H1 (cell line): Measurements from ENCODE around the gene TUBGCP6. TPM values are rescaled to one million over a fixed set of nuclear protein-coding genes. Genes with fewer than 3 reads are reported as not detected.

Experiments
- CREB1 ChIP-seq: IDR thresholded peaks from 2 replicates; pipeline ENCODE4 v1.6.1; 2012; ENCODE audit warnings: inconsistent platforms
- EGR1 ChIP-seq: IDR thresholded peaks from 2 replicates; pipeline ENCODE4 v1.6.1; 2011; ENCODE audit warnings: low read depth, low read length, borderline replicate concordance
- polyA plus RNA-seq, 7 experiments: library from polyadenylated mRNA; depleted of rRNA in 3 of 7; stranded (reverse) in 5 of 7; unstranded in 2 of 7; fragments of >200 nt in 5 of 7; fragments of 200-250 nt in 2 of 7; gene quantifications; 1 replicate in 5 of 7; 2 replicates in 1 of 7; 4 replicates in 1 of 7; pipeline versions ENCODE4 v1.2.1 to v1.2.3, GENCODE V29; 2011 to 2013; ENCODE audit warnings: missing spikeins in 2 of 7, mixed read lengths in 2 of 7
- total RNA-seq: library from RNA; stranded (reverse); fragmentation: NEBNext Ultra II Directional; extraction: Animal tissue kit (Norgen Biotek cat#: 25700); gene quantifications from 2 replicates; pipeline ENCODE4 v1.2.1, GENCODE V29; 2021

TUBGCP6 gene
- total and polyA plus RNA-seq, 2 of the 8 experiments (the other 6 are each of a cell fraction or from before 2014, with no cell fraction given), result 24.2 to 24.7 TPM

GRCh38 chr22:50262460-50262911, 17.7 kb upstream of the TUBGCP6 start (continued):
- no peak for TF ChIP-seq CREB1
- no peak for TF ChIP-seq EGR1
